Daoy (cell line): ENCODE data around the gene EML4. TPM values are rescaled to one million over a fixed set of nuclear protein-coding genes. Genes with fewer than 3 reads are reported as not detected.
"Not testable (repeated sequence)": the region's sequence is repeated elsewhere in the genome, so short reads cannot be mapped to it uniquely, and the experiment has no call there.

Experiments used
- DNase-seq: peaks from one replicate; pipeline ENCODE4 v3.0.0-alpha.2; 2015; ENCODE audit warnings: low read depth
- total RNA-seq: library from RNA; depleted of rRNA; stranded (reverse); fragments of >200 nt; shearing (Covaris generic); gene quantifications from 2 replicates; pipeline ENCODE4 v1.2.3, GENCODE V29; 2014

Gene EML4
- total RNA-seq, 1 experiment from 2014 or later: 36.1 TPM

DNA sequence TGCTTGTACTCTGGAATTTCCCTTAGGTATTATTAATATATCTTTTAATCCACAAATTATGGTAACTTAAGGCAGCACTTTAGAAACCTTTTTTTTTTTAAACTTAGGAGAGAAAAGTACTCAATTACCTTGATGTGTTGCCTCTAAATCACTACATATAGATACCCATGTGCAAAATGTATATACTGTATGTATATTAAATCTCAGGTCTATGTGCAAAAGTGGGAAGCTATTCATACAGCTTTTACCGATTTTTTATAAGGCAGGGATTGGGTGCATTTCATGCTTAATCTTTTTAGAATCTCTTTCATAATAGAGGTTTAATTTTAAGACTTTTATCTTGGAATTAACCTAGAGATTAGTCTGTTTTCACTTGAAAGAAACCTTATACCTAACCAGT is 3.4 kb downstream of the EML4 start:
- DNase-seq: no peak

DNA sequence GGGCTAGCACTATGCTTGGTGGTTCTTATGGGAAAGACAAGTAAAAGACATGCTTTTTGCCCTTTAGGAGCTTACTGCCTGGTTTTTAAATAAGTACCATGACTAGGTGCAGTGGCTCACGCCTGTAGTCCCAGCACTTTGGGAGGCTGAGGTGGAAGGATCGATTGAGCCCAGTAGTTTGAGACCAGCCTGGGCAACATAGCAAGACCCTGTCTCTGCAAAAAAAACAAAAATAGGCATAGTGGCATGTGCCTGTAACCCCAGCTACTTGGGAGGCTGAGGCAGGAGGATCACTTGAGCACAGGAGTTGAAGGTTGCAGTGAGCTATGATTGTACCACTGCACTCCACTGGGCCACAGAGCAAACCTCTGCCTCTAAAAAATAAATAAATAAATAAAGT is 4.3 kb downstream of the EML4 start:
- not testable (repeated sequence) for DNase-seq

DNA sequence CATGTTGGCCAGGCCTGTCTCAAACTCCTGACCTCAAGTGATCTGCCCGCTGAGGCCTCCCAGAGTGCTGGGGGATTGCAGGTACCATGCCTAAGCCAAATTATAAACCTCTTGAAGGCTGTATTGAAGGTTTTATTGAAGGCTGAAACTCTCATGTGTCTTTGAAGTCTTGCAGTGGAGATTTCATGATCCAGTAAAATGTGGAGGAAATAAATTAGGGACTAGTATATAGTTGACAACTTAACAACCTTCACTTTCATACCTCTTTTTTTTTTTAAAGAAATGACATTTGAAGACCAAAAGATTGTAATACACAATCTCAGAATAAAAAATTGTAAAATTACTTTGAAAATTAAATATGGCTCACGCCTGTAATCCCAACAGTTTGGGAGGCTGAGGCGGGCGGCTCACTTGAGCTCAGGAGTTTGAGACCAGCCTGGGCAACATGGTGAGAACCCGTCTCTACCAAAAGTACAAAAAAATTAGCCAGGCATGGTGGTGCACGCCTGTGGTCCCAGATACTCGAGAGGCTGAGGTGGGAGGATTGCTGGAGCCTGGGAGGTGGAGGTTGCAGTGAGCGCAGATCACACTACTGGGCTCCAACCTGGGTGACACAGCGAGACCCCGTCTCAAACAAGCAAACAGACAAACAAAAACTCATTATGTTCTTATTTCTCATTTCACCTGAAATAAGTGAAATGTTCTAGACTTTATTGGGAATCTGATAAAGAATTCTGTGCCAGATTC is 8.0 kb downstream of the EML4 start:
- DNase-seq: no peak

DNA sequence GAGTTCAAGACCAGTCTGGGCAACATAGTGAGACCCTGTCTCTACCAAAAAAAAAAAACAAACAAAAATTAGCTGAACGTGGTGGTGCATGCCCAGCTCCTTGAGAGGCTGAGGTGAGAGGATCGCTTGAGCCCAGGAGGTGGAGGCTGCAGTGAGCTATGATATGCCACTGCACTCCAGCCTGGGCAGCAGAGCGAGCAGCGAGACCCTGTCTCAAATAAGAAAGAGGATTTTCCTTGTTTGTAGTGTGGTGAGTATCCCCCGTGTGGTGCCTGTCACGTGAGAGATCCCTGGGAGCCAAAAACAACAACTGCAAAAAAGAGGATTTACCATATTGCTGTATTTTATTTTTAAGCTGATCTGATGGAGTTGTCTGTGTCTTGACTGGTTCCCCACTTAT is 9.2 kb downstream of the EML4 start:
- DNase-seq: no peak

DNA sequence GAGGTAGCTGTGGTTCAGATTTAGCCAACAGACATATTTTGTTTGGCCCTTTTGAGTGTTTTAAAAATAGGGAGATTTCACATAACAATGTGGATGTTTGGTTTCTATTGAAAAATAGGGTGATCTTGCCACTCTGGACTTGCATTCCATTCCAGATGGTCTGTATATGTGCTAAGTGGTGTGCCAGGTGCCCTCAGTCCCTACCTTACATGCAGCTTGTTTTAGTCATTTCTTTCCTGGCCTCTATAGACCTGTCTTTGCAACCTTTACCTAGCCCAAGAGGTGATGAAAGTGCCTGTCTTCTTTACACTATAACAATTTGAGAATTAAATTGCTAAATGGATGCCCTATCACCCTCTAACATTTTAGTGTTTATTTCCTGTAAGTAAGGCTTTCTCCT is 11.1 kb downstream of the EML4 start:
- DNase-seq: no peak

DNA sequence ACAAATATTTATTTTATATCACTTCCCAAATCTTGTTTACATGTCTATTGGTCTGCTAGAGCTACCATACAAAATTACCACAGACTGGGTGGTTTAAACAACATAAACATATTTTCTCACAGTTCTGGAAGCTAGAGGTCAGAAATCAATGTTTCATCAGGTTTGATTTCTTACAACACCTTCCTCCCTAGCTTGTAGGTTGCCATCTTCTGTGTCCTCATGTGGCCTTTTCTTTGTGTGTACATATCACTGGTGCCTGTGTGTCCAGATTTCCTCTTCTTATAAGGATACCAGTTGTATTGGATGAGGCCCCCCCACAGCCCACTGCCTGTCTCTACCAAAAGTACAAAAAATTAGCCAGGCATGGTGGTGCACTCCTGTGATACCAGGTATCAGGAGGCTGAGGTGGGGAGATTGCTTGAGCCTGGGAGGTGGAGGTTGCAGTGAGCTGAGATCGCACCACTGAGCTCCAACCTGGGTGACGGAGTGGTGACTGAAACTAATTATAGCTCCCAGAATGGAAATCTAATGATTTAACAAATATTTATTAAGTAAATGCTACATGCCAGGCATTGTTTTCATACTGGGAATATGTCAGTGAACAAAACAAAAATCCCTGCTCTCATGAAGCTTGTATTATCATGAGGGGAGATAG is 13.6 kb downstream of the EML4 start:
- no peak for DNase-seq

DNA sequence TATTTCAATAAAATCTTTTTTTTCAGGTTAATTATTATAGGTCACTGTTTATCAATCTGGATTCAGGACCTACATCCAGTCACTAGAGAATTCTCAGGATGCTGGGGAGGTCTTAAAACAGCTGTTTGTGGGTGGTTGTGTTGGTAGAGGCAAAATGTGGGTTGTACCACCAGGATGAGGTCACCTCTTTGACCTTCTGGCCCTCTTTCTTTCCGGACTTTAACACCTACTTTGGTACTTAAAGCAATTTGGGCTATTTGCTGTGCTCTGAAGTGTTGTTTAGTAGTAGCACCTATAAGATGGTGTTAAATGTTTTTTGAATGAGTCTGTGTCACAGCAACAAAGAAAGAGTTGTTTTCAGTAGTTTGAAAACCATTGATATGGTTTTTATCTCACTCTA is 14.6 kb downstream of the EML4 start:
- peak; percentile 13 for DNase-seq

DNA sequence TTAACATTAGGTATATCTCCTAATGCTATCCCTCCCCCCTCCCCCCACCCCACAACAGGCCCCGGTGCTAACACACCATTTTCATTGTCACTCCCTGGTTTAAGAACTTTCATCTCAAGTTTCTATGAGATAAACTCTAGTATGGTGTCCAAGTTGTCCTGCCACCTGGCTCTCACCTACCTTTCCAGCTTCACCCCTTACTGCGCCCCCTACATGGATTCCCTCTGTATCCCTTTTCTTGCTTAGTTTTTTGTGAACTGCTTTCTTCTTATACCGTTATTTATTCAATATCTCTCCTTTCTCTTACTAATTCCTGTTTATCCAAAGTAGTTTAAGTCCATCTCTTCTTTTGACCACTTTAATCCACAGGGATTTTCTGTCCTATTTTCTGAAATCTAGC is 15.2 kb downstream of the EML4 start:
- DNase-seq: no peak

DNA sequence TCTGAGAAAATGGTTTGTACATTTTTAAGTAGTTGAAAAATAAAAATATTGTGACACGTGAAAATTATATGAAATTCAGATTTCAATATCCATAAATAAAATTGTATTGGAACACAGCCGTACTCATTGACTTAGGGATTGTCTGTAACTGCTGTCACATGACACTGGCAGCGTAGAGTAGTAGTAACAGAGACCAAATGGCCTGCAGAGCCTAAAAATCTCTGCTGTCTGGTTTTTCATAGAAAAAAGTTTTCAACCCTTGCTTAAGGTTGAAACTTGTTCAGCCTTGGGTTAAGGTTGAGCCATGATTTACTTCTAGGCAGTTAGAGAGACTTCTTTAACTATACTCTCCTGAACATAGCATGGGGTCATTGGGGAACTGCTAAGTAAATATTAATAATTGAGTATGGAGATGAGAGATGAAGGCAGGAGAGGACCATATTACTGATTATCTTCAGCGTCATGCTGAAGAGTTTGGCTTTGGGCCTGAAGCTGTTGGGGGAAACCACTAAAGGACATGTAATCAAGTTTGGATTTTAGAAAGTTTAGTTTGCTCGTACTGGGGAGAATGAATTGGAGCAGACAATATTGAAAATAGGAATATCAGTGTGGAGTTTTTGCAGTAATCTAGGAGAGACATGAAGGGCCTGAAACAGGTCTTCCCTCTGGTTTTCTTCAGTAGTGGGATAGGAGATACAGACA is 16.2 kb downstream of the EML4 start:
- DNase-seq: no peak

DNA sequence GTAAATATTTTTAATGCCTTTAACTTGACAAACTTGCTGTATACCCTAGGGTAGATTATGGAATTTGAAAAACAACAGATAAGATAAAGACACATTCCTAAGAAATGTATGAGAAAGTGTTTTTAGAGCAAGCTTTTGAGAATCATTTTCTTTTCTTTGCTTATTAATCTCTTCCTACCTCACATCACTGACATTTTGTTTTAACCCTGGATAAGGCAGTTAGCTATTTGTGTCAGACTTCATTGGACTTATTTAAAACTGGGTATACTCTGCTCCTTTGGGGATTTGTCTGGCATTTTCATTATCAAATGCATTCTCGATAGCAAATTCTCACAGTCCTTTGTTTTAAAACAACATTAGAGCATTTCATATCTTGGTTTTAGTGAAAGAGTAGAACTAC is 17.2 kb downstream of the EML4 start:
- DNase-seq: no peak

DNA sequence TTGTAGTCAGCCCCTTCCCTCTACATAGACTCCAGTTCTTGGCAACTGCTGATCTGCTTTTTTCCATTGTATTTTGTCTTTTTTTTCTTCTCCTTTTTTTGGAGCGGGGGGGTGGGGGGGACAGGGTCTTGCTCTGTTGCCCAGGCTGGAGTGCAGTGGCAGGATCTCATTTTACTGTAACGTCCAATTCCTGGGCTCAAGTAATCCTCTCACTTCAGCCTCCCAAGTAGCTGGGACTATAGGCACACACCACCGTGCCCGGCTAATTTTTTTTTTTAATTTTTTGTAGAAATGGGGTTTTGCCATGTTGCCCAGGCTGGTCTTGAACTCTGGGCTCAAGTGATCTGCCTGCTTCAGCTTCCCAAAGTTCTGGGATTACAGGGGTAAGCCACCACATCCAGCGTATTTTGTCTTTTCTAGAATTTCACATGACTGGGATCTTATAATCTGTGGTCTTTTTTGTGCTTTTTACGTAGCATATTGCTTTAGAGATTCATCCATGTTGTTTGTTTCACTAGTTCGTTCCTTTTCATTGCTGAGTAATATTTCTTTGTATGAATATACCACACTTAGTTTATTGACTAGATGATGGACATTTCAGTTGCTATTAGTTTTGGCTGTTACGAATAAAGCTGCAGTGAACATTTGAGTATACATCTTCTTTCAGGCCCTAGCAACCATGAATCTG is 17.9 kb downstream of the EML4 start:
- no peak for DNase-seq

DNA sequence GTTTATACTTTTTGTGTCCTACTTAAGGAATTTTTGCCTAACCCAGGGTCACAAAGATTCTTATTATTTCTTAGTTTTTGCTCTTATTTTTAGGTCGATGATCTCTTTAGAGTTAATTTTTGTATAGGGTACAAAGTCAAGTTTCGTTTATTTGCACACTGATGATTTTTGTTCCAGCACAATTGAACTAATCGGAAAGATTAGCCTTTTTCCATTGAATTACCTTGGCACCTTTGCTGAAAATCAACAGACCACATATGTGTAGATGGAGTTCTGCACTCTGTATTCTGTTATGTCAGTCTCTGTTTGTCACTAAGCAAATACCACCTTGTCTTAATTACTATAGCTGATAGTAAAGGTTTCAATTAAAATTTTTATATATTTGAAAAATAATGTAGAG is 18.7 kb downstream of the EML4 start:
- DNase-seq: no peak

DNA sequence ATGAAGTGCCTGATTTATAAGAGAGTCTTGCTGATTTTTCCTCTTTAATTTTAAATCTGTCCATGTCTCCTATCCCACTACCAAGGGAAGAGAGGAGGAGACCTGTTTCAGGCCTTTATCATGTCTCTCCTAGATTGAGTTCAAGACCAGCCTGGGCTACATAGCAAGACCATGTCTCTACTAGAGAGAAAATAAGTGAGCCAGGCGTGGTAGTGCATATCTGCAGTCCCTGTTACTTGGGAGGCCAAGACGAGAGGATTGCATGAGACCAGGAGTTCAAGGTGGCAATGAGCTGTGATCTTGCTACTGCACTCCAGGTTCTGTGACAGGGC is 20.0 kb downstream of the EML4 start:
- DNase-seq: no peak

DNA sequence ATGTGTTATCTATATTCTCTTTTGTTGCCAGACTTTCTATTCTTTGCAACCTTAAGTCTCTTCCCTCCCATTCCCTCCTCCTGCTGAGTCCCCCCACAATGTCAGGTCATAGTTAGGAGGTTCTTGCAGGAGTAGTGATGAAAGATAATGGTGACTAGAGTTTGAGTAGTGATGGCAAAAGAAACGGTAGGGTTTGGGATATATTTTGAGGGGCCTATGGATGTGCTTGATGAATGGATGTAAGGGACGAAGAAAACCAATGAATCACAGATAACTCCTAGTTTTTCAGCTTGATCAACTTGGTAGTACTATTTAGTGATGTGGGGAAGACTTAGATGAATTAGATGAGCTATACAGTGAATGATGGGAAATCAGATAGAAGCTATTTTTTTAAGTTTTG is 21.0 kb downstream of the EML4 start:
- no peak for DNase-seq

DNA sequence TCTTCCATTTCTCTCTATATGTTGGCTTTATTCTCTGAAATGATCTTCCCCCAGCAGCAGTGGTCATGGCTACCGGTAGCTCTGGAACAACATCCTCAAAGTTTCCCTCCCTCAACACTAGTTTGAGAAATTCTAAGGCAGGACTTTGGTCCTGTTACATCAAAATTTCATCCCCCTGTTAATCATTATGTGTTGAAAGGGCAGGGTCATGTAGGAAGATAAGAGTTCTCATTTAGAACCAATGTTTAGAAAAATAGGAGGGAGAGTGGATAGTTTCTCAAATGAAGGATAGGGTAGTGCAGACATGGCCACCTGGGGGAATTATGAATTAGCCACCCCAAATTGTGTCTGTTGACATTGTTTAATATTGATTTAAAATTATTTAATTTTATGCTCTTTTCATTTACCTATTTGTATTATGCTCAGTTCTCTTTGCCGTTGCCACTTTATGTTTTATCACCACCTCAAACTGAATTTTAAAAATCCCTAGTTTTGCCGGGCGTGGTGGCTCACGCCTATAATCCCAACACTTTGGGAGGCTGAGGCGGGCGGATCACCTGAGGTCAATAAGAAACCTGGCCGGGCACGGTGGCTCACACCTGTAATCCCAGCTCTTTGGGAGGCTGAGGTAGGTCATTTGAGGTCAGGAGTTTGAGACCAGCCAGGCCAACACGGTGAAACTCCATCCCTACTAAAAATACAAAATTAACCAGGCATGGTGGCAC is 22.3 kb downstream of the EML4 start:
- no peak for DNase-seq

DNA sequence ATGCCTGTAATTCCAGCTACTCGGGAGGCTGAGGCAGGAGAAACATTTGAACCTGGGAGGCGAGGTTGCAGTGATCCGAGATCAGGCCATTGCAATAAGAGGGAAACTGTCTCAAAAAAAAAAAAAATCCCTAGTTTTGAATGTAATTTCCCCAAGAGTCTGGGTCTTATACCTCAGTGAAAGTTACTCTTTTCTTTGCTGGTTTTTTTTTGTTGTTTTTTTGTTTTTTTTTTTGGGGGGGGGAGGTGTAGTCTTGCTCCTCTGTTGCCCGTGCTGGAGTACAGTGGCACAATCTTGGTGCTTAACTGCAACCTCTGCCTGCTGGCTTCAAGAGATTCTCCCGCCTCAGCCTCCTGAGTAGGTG is 22.8 kb downstream of the EML4 start:
- DNase-seq: no peak

DNA sequence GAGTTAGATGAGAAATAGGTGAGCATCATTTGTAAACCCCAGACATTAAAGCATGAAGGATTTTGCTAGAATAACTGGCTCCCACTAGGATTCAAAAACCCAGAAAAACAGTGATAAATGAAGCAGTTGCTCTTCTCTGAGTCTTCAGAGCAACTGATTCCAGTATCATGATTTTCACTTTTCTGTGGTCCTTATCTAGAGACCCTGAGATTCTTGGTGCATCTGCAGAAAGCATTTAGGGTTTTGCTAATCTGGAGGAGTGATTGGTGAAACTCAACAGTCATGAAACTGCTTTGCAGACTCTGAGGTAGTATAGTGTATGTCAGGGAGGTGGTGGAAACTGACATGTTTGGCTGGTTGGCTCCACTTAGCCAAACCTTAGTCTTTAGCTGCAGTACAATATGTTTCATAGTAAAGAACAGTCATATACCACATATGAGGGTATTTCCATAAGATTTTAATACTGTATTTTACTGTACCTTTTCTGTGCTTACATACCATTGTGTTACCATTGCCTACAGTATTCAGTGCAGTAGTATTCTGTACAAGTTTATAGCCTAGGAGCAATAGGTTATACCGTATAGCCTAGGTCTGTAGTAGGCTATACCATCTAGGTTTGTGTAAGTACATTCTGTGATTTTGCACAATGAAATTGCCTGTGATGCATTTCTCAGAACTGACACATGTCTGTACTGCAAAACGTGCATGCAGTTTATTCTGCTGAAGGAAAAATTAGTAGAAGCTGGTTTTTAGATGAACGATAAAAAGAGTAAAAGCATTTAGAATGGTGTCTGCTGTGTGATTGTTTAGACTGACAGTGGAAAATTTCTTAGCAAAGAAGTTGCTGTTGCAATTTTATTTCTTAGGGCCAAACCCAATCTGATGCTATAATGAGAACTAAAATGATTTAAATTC is 23.8 kb downstream of the EML4 start:
- DNase-seq: no peak

DNA sequence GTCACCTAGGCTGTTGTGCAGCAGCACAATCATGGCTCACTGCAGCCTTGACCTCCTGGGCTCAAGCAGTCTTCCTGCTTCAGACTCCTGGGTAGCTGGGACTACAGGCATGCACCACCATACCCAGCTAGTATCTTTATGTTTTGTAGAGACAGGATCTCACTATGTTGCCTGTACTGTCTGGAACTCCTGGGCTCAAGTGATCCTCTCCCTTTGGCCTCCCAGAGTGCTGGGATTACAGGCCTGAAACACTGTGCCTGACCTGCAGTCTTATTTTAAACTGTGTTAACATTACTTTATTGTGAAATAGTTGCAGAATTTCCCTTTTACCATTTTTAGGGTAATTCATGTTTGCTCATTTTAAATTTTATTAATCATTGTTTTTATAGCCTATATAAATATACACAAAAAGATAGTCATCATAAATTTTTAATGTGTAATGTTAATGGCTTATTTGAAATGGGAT is 24.6 kb downstream of the EML4 start:
- DNase-seq: no peak

DNA sequence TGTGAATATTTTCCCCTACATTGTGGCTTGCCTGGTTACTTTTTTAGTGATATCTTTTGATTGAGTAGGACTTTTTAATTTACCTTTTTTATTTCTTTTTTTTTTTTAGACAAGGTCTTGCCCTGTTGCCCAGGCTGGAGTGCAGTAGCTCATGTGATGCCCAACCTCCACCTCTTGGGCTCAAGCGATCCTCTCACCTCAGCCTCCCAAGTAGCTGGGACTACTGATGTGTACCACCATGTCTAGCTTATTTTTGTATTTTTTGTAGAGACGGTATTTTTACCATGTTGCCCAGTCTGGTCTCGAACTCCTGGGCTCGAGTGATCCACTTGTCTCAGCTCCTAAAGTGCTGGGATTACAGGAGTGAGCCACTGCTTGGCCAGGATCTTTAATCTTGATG is 25.3 kb downstream of the EML4 start:
- no peak for DNase-seq

DNA sequence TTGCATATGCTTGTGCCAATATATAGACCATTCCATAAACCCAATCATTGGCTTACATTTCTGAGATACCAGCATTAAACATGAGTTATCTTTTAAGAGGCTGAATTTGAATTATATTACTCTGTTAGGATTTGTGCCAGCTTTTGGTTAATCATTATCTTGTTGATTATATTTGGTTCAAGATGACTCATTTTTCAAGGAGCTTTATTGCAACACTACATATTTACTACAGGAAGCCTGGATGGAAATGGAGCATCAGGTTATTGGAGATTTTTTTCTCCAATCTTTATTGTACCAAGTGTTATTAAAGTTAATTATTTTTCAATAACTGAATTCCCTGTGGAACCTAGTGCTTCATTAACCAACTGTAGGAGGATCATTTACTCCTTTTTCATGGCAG is 26.4 kb downstream of the EML4 start:
- DNase-seq: no peak

DNA sequence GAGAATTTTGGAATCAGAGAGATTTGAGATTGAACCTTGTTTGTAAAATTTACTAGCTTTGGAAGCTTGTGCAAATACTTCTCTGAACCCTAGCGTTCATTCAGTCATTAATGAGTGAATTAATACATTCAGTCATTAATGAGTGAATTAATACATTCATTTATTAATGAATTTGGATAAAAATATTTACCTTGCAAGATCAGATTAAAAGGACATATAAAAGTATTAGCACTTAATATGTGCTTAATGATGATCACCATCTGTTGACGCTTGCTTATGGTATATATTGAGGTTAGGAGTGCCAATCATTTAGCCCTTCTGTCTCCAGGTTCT is 26.9 kb downstream of the EML4 start:
- no peak for DNase-seq
